ENCODE data around the gene EIF4G3.

EIF4G3 gene

DNA sequence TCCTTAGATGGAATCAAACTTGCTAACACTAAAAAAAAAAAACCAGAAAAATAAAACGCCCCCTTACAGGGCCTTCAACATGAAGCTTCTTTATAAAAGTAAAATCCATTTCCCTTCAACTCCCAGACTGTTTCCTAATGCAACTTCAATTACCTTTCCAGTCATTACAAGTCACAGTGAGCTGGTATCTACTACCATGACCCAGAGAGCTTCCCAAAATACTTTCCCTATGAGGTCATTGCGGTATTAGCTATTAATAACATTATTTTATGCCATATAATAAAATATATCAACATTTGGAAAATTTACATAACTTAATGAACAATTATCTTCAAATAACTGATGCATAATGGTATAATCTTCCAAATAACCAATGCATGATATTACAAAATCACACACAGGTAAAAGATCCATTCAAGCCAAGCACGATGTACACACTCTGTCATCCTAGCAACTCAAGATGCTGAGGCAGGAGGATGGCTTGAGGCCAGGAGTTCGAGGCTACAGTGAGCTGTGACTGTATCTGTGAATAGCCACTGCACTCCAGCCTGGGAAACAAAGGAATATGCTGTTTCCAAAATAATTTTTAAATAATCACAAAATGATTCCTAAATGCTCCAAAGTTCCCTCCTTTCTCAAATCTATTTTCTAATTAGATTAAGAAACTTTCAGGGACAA is 24.1 kb downstream of the EIF4G3 start:
- TF ChIP-seq, protein P1, sequence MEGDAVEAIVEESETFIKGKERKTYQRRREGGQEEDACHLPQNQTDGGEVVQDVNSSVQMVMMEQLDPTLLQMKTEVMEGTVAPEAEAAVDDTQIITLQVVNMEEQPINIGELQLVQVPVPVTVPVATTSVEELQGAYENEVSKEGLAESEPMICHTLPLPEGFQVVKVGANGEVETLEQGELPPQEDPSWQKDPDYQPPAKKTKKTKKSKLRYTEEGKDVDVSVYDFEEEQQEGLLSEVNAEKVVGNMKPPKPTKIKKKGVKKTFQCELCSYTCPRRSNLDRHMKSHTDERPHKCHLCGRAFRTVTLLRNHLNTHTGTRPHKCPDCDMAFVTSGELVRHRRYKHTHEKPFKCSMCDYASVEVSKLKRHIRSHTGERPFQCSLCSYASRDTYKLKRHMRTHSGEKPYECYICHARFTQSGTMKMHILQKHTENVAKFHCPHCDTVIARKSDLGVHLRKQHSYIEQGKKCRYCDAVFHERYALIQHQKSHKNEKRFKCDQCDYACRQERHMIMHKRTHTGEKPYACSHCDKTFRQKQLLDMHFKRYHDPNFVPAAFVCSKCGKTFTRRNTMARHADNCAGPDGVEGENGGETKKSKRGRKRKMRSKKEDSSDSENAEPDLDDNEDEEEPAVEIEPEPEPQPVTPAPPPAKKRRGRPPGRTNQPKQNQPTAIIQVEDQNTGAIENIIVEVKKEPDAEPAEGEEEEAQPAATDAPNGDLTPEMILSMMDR (IDR thresholded peaks at IDR 0.05) = no peak

DNA sequence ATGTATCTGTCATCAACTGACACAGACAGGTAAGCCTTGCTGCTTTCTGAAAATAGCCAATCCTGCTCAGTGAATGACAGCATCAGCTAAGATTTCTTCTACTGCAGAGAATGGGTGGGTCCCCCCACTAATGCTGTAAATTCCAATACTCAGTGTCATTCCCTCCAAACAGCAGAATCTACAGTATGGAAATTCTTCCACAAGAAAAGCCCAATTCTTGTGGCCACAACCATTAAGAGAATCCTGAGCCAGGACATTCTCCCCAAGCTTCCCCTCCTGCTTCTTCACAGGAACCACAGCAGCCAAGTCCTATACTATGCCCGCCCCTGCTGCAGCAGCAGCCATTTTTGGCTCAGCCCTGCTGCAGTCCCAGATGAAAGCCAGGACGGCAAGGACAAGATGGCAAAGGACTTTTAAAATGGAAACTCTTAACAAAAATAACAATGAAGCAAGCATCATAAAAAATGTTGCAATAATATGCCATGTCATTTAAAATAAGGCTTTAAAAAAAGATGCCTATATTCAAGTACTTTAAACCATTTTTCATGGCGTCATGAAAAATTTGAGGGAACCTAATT is 26.8 kb downstream of the EIF4G3 start:
- TF ChIP-seq, protein P1 (IDR thresholded peaks at IDR 0.05) = no peak

DNA sequence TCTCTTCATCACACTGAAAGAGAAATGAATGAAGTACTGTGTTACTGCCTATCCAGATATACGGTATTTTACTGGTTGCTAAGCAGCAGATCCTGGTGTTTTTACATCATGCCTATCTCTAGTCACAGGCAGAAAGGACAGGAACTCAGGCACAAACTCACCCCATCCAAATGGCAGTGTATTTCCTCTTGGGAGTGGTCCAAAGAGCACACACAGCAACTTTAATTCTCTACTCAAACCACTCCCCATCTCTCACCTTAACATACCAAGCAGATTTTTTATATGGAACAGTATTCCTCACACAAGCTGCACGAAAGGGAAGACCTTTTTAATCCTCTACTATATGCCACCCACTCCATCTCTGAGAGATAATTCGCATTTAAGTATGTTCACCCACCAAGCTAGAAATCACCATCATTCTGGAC is 27.3 kb downstream of the EIF4G3 start:
- TF ChIP-seq, protein P1 (IDR thresholded peaks at IDR 0.05) = no peak

DNA sequence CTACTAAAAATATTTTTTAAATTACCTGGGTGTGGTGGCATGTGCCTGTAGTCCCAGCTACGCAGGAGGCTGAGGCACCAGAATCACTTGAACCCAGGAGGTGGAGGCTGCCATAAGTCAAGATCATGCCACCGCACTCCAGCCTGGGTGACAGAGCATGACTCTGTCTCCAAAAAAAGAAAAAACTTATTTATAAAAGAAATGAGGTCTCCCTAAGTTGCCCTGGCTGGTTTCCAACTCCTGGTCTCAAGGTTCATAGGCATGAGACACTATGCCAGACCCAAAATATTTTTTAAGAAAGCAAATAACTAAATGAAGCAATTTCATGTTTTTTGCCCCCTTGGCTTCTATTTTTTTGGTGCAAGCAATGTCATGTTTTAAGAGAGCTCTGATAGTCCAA is 32.9 kb downstream of the EIF4G3 start:
- TF ChIP-seq, protein P1 (IDR thresholded peaks at IDR 0.05) = no peak

DNA sequence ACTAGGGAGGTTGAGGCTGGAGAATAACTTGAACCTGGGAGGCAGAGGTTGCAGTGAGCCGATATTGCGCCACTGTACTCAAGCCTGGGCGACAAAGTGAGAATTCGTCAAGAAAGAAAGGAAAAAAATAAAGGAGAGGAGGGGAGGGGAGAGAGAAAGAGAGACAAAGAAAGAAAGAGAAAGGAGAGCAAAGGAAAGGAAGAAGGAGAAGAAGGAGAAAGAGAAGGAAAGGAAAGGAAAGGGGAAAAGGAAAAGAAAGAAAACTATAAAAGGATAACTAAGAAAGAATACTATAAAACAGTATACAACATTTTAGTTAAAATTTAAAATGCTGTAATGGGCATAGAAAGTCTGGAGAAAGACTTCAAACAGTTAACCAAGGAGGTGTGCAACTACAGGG is 33.6 kb downstream of the EIF4G3 start:
- TF ChIP-seq, protein P1 (IDR thresholded peaks at IDR 0.05) = no peak

DNA sequence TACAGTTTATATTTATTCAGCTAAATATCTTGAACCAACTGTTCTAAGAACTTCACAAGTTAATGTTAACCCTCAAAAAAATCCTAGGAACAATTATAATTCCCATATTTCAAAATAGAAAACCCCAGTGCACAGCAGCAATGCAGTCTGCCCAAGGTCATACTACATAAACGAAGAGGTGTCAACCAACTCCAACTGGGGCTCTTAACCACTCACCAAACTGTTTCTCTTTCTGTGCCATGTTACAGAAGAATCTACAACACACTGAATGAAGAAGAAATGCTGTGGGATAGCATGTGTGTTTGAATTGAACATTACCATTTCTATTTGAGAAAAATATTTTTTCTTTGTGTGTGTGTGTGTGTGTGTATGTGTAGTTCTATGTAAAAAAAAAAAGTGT is 35.7 kb downstream of the EIF4G3 start:
- TF ChIP-seq, protein P1 (IDR thresholded peaks at IDR 0.05) = no peak

DNA sequence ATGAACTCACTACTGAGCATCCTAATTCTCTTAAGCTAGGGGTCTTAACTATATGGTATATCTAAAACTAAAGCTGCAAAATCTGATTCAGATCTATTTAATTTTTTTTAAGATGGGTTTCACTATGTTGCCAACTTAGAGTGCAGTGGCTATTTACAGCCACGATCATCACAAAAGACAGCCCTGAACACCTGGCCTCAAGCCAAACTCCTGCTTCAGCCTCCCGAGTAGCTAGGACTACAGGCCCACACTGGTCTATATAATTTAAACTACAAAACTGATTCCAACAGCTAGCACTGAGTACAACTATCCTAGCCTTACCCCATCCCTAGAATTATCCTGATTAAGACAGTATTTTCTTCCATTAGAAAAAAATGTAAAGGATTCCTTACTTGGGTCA is 37.1 kb downstream of the EIF4G3 start:
- TF ChIP-seq, protein P1 (IDR thresholded peaks at IDR 0.05) = no peak
